NCI-H524 treated with DMSO at 0.1 percent for 48 hours (cell line): ENCODE measurements around the gene VWA5A.
"Not testable (repeated sequence)": the region's sequence is repeated elsewhere in the genome, so short reads cannot be mapped to it uniquely, and the experiment has no call there.

Source experiments
- DNase-seq: peaks from one replicate; lab custom pipeline; 2025; lab: John Stamatoyannopoulos, UW

The VWA5A gene

DNA sequence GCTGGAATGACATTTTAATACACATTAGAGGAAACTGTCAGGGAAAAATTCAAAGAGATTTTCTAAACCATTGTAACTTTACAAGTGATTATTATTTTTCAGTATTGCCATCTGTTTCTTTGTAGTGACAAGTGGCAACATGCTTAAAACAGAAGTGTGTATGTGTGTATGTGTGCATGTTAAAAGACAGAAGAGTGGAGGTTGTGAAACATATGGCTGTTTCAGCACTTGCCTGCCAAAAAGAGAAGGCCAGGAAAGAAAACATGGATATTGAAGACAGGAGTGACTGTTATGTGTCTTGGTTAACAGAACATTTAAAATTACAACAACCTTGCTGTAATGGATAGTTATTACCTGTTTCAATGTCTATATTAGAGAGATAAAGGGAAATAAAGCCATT lies 24.3 kb upstream of the VWA5A start:
- no peak for DNase-seq

DNA sequence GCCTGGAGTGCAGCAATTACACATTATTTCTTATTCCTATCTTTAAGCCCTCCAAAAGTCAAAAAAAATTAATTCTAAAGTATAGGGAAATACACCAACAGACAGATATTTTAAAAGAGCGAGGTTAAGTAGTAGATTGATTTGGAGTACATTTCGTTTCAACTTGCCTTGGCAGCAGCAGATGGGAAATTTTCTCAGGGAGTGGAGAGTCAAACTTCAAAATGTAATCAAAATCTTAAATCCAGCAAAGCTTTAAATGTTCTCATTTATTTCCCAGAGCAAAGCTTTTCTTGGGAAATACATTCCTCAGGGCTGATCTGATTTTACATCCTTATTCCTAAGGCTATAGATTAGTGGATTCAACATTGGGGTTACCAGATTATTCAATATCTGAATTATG lies 21.9 kb upstream of the VWA5A start:
- DNase-seq, result no peak

DNA sequence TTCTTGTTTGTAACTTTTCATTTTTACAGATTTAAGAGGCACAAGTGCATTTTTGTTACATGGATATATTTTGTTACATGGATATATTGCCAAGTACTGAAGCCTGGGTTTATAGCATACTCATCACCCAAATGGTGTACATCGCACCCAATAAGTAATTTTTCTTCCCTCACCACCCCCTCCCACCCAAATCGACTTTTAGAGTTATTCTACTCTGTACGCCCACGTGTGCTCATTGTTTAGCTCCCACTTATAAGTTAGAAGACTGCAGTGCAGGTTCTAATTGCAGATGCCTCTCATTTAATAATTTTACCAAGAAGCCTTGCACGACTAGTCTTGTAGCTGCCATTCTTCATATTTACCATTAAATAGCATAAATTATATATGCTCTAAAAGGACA lies 20.5 kb upstream of the VWA5A start:
- no peak for DNase-seq

DNA sequence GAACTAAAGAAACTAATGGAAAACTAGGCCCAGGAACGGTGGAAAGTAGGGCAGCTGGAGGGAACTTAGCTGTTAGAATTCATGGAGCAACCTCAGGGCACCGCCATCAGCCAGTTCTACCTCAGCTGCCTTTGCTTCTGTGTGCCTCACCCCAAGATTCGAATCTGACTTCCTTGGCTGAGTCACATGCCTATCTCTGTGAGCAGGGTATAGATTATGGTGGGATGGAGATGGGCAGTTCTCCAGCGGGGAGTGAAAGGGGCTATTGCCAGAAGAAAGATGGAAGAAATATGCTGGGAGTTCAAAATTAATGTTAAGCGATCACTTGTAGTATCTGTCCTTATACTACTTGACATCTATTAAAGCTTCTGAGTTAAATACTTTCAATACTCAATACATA lies 18.9 kb upstream of the VWA5A start:
- DNase-seq, result no peak

DNA sequence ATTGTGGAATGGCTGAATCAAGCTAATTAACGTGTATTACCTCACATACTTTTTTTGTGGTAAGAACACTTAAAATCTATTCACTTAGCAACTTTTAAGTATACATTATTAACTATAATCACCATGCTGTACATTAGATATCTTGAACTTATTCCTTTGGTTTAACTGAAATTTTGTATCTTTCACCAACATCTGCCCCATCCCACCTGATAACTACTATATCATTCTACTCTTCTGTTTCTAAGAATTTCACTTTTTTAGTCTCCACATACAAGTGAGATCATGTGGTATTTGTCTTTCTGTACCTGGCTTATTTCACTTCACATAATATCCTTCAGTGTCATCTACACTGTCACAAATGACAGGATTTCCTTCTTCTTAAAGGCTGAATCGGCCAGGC lies 17.1 kb upstream of the VWA5A start:
- DNase-seq, result no peak

DNA sequence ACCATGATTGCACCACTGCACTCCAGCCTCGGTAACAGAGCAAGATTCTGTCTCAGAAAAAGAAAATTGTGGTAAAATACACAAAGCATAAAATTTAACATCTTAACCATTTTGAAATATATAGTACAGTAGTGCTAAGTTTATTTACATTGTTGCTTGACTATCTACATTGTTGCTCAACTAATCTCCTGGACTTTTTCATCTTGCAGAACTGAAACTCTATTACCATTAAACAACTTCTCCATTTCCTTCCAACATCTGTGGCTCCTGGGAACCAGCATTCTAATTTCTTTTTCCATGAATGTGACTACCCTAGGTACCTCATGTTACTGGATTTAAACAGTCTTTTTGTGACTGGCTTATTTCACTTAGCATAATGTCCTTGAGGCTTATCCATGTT lies 13.5 kb upstream of the VWA5A start:
- DNase-seq, result no peak

DNA sequence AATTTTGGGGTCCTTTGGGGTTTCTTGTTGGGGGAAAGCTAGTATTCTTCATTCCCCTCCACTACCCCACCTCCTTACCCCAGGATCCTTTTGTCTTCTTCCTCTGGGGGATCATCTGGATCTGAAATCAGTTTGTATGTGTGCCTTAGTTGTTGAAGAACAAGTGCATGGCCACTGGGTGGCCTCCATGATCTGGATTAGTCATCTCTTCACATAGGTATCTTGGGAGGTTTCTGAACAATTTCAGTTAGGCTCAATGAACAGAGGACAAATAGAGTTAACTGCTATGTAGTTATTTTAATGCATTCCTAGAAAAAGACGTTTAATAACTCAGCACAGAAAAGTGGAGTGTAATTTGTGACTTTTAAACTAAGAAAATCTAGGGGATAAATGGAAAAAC lies 7.1 kb upstream of the VWA5A start:
- no peak for DNase-seq

DNA sequence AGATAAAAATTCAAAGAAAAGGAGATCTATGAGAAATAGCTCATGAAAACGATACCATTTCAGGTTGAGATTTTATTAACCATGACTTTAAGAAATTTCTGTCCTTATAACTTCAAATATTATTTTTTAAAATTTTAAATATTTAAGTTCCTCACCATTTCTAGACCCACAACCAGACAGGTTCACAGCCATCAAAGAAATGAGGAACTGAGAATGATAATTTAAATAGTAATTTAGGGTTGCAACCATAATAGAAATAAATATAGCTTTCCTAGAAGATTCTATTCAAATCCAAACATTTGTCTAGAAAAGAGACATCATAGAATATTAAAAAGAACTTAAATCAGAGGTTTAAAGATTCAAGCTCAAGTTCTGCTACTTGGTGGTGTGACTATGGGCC lies 5.9 kb upstream of the VWA5A start:
- no peak for DNase-seq

DNA sequence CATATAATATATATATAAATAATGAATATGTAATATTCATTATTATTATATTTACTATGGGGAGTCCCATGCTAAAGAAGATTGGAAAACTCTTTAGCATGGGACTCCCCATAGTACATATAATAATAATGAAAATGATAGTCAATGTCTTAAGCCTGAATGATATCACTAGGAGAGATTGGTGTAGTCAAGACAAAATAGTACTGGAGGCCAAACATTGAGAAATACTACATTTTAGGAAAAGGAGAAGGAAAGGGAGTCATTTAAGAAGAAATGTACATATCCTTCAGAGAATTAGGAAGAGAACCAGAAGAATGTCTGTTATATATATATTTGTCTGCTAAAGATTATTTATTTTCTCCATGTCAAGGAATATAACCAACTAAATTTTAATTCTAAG lies 5.0 kb upstream of the VWA5A start:
- no peak for DNase-seq

DNA sequence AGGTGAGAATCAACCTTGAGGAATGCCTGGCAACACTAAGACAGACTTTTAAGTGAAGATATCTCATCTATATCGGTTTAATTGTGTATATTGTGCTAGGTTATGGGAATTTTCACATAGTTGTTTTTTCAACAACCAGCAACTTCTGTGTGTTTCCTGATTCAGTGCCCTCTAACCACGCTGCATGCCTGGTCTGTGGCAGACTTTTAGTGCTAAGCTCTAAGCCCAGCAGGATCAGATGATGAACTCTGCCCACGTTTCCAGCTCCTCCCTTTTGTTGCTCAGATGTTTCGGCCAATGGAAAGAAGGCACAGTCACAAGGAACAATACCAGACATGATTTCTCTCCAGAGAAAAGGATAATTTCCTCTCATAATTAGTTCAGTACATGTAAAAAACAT lies 1.4 kb upstream of the VWA5A start:
- no peak for DNase-seq

DNA sequence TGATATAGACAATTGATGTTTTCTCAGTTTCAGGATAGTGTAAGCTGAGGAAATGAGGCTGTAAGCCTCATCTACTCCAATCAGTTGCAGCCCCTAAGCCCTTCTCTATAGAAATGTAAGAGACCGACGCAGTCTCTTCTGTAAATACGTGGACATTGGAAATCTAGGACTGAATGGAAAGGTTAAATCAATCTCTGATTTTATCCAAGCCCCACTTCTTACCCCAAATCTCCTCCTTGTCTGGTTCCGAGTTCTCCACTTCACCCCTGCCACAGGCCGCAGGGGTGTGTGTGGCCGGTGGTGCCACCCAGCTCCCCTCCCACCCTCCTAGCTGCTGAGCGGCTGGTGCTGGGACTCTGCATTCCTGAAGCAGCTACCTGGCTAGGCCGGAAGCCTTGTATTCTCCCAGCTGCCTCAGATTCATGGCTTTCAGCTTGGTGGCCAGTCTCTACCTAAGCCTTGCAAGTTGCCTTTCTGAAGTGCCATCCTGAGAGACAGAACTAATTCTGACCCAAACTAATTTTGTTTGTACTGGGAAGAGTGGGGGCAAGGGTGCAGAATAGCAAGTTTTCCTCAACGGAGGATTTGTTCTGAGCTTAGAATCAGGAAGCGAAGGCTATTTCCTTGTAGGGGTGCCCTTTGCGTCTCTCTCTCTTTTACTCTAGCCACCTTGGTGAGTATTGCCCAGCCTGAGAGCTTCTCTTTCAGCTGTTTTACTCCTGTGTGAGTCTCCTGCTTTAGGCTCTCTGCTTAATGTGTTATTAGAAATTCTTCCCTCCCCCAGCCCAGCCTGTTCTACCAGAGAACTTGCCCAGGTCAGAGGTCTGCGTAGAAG lies 749 bp downstream of the VWA5A start:
- DNase-seq, result no peak

DNA sequence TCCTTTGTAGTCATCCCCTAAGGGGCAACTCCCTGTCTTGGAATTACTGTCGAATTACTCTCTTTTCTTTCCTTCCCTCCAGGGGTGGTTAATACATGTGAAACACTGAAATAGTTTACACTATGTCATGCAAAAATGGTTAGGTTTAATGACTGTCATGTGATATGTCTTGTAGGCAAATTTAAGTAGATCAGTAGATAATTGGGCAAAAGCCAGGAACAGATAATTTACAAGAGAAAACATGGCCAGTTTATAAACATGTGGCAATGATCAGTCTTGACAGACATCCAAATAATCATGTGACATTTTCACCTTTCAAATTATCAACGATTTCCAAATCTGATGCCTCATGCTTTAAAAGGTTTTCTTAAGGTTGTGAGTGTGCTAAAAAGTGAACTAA lies 3.9 kb downstream of the VWA5A start:
- DNase-seq, result no peak

DNA sequence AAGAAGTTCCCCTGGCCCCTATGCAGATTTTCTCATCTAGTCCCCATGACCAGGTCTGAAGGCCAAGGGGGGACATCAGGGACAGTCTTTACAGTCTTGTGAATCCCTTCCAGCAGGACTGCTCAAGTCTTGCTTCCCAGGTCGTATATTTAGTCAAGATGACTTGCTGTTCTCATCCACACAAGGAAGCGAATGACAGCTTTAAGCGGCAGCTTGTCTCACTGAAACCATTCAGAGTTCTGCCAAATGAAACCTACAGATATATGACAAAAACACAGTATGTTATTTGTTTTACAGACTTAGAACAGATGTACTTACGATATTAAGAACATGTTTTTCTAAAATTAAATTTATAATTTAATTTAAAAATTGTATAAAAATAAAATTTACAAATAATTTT lies 5.6 kb downstream of the VWA5A start:
- no peak for DNase-seq

DNA sequence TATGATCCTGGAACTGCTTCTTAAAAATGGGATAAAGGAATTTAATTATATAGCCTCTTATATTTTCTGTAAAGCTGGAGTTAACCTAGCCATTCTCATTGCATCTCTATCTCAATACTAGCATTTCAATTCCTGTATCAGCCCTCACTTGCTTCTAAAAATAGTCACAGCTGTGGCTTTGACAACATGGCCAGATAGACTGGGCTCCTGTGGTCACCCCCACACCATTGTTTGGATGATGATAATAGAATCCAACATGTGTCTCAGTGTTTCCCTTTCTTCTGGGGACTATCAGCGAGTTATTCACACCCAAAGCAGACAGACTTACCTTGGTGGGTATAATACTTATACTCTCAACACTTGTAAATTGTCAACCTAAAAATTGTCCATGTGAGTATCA lies 6.9 kb downstream of the VWA5A start:
- no peak for DNase-seq

DNA sequence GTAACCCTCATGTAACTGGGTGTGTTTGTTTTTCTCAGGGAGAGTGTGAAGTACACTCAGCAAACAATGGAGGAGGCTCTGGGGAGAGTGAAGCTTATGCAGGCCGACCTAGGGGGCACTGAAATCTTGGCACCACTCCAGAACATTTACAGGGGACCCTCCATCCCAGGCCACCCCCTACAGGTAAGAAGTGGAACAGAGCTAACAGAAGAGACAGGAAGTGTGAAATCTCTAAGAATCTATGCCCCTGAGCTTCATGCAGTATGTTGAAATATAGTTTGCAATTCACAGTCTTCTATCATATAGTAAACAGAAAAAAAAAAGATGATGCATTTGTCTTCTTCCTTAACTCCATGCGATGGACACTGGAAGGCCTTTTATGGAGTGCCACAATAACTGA lies 8.4 kb downstream of the VWA5A start:
- no peak for DNase-seq

DNA sequence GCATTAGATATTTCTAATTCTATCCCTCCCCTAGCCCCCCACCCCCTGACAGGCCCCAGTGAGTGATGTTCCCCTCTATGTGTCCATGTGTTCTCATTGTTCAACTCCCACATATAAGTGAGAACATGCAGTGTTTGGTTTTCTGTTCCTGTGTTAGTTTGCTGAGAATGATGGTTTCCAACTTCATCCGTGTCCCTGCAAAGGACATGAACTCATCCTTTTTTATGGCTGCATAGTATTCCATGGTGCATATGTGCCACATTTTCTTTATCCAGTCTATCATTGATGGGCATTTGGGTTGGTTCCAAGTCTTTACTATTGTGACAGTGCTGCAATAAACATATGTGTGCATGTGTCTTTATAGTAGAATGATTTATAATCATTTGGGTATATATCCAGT lies 11.9 kb downstream of the VWA5A start:
- DNase-seq, result not testable (repeated sequence)

DNA sequence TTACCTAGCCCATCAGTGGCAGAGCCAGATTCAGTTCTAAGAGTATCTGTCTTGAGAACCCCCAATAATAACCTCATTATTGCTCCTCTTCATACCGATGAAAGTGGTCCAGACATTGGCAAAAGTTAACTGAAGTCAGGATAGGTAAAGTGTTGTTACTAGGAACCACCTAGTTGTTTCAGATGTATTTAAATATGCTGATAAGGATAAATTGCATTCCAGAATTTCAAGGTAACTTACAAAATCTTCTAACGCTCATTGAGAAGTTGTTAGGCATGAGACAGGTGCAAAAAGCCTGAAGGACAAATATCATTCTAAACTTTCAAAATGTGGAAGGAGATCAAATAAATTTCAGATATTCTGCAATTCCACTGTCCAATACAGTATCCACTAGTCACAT lies 27.8 kb downstream of the VWA5A start:
- DNase-seq, result no peak

DNA sequence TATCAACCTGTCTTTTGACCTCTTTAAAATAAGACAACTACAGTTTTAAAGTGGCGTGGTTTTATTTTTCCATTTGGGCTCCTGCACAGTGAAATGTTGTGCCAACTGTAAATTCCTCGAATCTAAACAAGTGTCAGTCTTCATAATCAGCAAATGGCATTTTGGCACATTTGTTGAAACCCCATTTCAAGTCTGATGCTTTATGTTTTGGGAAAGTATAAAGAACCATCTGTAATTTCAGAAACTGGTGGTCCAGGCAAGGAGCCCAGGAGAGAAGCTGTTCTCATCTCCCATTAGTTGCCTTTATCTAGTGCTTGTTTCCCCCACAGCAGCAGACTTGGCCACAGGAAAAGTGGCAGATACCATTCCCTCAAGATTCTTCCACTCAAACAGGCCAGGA lies 32.7 kb downstream of the VWA5A start:
- DNase-seq, result no peak

DNA sequence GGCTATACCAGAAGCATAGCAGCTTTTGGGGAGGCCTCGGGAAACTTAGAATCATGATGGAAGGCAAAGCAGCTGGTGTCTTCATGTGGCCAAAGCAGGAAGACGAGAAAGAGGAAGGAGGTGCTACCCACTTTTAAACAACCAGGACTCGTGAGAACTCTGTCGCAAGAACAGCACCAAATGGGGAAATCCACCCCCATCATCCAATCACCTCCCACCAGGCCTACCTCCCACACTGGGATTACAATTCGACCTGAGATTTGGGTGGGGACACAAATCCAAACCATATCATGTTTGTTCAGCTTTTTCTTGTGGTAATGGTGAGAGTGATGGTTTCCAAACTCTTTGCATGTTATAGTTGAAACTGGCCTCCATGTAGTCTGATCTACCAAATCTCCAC lies 35.4 kb downstream of the VWA5A start:
- no peak for DNase-seq

DNA sequence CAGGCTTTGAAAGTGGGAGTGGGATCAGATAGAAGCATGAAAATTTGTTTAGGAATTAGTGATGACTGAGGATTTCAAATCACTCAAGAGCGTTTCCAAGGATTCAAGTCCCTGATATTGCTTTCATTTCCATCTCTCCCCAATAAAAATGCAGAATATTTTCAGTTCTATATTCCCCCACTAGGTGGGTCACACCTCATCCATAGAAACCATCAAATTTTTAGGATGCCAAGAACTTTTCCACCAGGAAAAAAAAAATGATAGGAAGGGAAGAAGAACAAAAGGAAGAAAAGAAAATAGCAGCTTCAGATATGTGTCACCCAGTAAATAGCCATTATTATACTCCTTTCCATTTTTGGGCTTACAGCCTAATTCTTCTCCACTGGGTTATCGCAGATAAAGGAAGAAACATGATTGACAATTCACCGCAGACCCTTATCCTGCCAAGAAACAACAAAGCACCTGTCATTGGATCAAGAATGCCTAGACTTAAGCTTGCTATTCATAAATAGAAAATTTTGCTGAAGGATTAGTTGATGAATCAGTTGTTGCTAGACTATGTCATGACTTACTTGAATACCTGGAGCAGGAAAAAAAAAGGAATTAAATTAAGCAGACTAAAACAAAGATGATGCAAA lies 37.6 kb downstream of the VWA5A start:
- no peak for DNase-seq

DNA sequence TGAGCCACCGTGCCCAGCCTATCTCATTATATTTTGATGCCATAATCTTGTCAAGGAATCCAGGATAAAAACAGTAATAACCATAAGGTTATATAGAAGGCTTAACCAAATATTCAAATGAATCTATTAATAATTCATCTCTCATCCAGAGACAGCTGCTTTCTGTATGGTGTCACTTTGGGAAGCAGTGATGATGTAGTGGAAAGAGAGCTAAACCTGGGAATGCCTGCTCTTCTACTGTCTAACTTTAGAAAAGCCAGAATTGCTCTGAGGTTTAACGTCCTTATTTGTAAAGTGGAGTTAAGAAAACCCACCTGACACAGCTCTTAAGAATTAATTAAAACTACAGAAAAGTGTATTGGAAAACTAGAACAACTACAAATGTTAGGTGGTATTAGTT lies 38.6 kb downstream of the VWA5A start:
- no peak for DNase-seq

DNA sequence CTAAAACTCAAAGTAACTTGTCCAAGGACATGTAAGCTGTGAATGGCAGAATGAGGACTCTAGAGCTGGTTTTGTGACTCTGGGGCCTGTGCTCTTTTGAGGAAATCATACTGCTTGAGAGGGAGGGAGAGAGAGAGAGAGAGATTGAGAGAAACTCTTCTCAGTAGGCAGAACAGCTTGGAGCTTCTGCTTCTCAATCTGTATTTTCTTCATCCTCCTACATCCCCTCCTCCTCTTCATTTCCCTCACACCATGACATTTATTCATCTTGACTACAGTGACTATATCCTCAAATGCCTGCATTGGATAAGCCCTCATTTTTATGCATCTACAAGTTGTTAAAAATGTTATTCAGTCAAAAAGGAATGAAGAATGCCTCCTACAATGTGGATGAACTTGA lies 44.2 kb downstream of the VWA5A start:
- no peak for DNase-seq

DNA sequence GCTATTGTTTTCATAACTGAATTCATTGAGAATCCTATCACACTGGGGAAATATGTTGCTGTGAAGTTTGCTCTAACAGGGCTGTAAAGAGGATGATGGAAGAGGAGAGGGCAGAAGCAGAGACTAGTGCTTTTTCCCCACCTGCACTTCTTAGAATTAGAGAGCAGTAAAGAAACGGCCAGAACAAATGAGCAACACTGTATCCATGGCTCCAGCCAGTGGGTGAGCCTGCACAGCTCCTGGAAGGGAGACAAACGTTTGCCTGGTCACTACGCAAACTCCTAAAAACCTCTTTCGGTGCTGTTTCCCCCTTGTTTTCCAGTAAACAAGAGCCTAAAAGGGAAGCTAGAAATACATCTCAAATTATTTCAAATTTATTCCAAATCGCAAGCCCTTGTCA lies 45.7 kb downstream of the VWA5A start:
- DNase-seq, result no peak

DNA sequence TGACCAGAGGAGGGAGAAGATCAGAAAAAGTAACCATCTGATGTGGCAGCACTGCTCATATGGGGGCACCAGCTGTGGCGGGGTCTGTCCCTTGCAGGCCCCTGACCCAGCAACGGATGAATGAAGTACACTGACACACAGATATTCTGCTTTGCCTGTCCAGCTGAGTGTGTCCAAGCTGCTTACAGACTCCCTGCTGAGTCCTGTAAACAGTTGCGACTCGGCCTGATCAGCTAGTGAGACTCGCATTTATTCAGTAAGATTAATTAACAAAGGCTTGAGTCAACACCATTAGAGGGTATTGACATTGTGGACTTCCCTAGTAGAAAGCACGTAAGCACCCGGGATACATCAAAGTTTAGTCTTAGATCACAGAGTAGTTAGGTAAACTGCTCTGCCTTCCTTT lies 52.6 kb downstream of the VWA5A start:
- DNase-seq, result no peak
